ENCODE data around the gene INSRR. TPM values are rescaled to one million over a fixed set of nuclear protein-coding genes. Genes with fewer than 3 reads are reported as not detected.

Gene INSRR
- total and polyA plus RNA-seq, 2 of the 8 experiments (the other 6 are each of a cell fraction or from before 2014, with no cell fraction given): 0.02 TPM; not detected in 1

GRCh38 chr1:156869455-156869854, 10.5 kb upstream of the INSRR start:
- Histone ChIP-seq H2BK5ac (ENCODE audit: low read depth, low read length) (no peak overlapping the region), H4K91ac (replicated peaks; ENCODE audit: insufficient read length, low read length) (no peak overlapping the region), H3K79me2 (ENCODE audit: control insufficient read depth in 1 of 2, insufficient read depth in 2 of 2, low read length in 2 of 2) (no peaks in the 10 kb centered on the region), H3K36me3 (ENCODE audit: control insufficient read depth in 2 of 4, insufficient read depth in 4 of 4, low read length in 3 of 4) (no peaks in the 10 kb centered on the region), H3K4me2 (ENCODE audit: insufficient read depth in 1 of 2, low read depth in 2 of 2, low read length in 2 of 2) (no peak overlapping the region), H2BK20ac (ENCODE audit: low read length) (no peak overlapping the region), H2BK120ac (replicated peaks; ENCODE audit: low read depth, low read length) (no peak overlapping the region), H4K20me1 (replicated peaks in 1 of 2; ENCODE audit: control insufficient read depth in 1 of 2, insufficient read depth in 2 of 2, low read length in 2 of 2) (no peaks in the 10 kb centered on the region), H3K9me3 (ENCODE audit: insufficient read depth in 2 of 2, low read depth in 1 of 2, low read length in 1 of 2) (no peaks in the 10 kb centered on the region), H4K5ac (ENCODE audit: insufficient read length, low read depth, low read length) (no peak overlapping the region), H2BK12ac (ENCODE audit: low read depth, low read length) (no peak overlapping the region), H3K4me1 (replicated peaks in 1 of 4; ENCODE audit: control insufficient read depth in 3 of 4, insufficient read depth in 4 of 4, low read length in 3 of 4) (peaks cover 0 to 14% (median 8%) of the 10 kb centered on the region in 4 experiments; a peak in 5 of 7 replicates), H3K18ac (ENCODE audit: extremely low read depth, low read length) (no peak overlapping the region), H4K8ac (ENCODE audit: extremely low read depth, insufficient read depth, low read length) (no peak overlapping the region), H3K4ac (replicated peaks; ENCODE audit: insufficient read length, low read depth, low read length) (no peak overlapping the region), H3K79me1 (ENCODE audit: low read depth, low read length) (no peaks in the 10 kb centered on the region), H3K56ac (replicated peaks; ENCODE audit: insufficient read length, low read depth, low read length) (no peak overlapping the region), H2BK15ac (ENCODE audit: low read length) (no peak overlapping the region), H3K14ac (ENCODE audit: insufficient read length) (no peak overlapping the region), H3K27ac (ENCODE audit: low read depth, low read length) (no peak overlapping the region), H3K27me3 (replicated peaks in 1 of 4; ENCODE audit: control insufficient read depth in 3 of 4, extremely low read depth in 1 of 4, insufficient read depth in 3 of 4, low read length in 3 of 4) (peaks cover 0 to 12% (median 4%) of the 10 kb centered on the region in 4 experiments; a peak in 5 of 7 replicates), H2AFZ (ENCODE audit: low read length) (no peak overlapping the region), H3K4me3 (ENCODE audit: extremely low read depth in 1 of 4, insufficient read depth in 2 of 4, low read depth in 3 of 4, low read length in 4 of 4) (no peak overlapping the region), H3K23me2 (ENCODE audit: low read depth, low read length) (no peaks in the 10 kb centered on the region), H3K23ac (ENCODE audit: insufficient read length) (no peak overlapping the region), H3K9ac (replicated peaks in 1 of 4; ENCODE audit: extremely low read depth in 1 of 4, low read depth in 3 of 4, low read length in 3 of 4) (no peak overlapping the region), H2AK5ac (ENCODE audit: low read depth, low read length) (no peak overlapping the region)
- POLR2A ChIA-PET (ENCODE audit: partially characterized antibody): interaction anchor here (1.2 to 1.9 kb wide), 2 partner anchors 17 to 128 kb away, joined by 4 to 6 read pairs; partner anchors contain the start of gene MRPL24
- 90% methylated on average over 9 of the region's 9 CpGs; no CpG with 5 or more reads in 1 of the 2 experiments for WGBS, 2 experiments (ENCODE audit: extremely low coverage in 1 of 2, insufficient coverage in 1 of 2, insufficient read length in 1 of 2, insufficient replicate concordance in 2 of 2, low coverage in 1 of 2, low lambda C conversion rate in 2 of 2, missing lambda C conversion rate in 1 of 2)
- CTCF ChIA-PET (ENCODE audit: partially characterized antibody): interaction anchor here (1.0 to 31.4 kb wide), 7 partner anchors 14 to 180 kb away, joined by 3 to 719 read pairs (median 5); partner anchors contain the start of genes INSRR, LRRC71, NTRK1 and PEAR1
- FAIRE-seq (no peak), DNase-seq (ENCODE audit: low read depth in 1 of 2, low spot score in 2 of 2) (no peak)
- no peak for TF ChIP-seq CHD2 (IDR thresholded peaks at IDR 0.05; ENCODE audit: low read length)
- no peak for TF ChIP-seq SIRT6 (IDR thresholded peaks at IDR 0.05; ENCODE audit: low read length)
- TF ChIP-seq RAD21 (IDR thresholded peaks at IDR 0.05 in 1 of 2, conservative IDR thresholded peaks at IDR 0.05 in 1 of 2; ENCODE audit: low read depth in 2 of 2, low read length in 2 of 2): no peak
- no peak for TF ChIP-seq SUZ12 (IDR thresholded peaks at IDR 0.05; ENCODE audit: low read length)
- no peak for TF ChIP-seq TAF1 (IDR thresholded peaks at IDR 0.05; ENCODE audit: low read depth, low read length)
- TF ChIP-seq FOSL1 (IDR thresholded peaks at IDR 0.05; ENCODE audit: insufficient read depth, low read depth, low read length): no peak
- no peak for TF ChIP-seq CREB1 (IDR thresholded peaks at IDR 0.05)
- TF ChIP-seq RFX5 (IDR thresholded peaks at IDR 0.05; ENCODE audit: borderline replicate concordance, low read depth, low read length): no peak
- TF ChIP-seq ASH2L (IDR thresholded peaks at IDR 0.05; ENCODE audit: low read length): no peak
